Putamen (tissue), 1 donor: ENCODE data around the gene PLXDC1.
A peak's percentile ranks its signal among the peaks of the same experiment; 100 is the strongest.
"Not testable (repeated sequence)": the region's sequence is repeated elsewhere in the genome, so short reads cannot be mapped to it uniquely, and the experiment has no call there.

Experiments
- DNase-seq: peaks from one replicate; pipeline ENCODE4 v3.0.0-alpha.2; 2016; ENCODE audit warnings: low spot score

The PLXDC1 gene

DNA sequence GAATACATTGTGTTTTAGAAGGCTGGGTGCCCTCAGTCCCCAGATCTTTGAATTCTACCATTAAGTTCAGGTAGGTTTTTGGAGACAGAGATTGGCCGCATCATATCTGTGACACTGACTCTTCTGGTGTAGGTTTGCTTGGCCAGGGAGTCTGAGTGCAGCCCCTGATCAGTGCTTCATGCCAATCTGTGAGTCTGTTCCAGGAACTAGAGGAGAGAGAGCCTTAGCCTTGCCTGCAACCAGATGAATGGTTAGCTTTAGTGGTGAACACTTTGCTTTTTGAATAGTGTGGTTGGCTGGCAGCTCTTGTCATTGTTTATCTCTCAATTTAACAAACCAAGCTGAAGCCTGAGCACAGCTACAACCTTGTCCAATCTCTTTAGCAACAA is 87.8 kb downstream of the PLXDC1 start:
- DNase-seq = no peak

DNA sequence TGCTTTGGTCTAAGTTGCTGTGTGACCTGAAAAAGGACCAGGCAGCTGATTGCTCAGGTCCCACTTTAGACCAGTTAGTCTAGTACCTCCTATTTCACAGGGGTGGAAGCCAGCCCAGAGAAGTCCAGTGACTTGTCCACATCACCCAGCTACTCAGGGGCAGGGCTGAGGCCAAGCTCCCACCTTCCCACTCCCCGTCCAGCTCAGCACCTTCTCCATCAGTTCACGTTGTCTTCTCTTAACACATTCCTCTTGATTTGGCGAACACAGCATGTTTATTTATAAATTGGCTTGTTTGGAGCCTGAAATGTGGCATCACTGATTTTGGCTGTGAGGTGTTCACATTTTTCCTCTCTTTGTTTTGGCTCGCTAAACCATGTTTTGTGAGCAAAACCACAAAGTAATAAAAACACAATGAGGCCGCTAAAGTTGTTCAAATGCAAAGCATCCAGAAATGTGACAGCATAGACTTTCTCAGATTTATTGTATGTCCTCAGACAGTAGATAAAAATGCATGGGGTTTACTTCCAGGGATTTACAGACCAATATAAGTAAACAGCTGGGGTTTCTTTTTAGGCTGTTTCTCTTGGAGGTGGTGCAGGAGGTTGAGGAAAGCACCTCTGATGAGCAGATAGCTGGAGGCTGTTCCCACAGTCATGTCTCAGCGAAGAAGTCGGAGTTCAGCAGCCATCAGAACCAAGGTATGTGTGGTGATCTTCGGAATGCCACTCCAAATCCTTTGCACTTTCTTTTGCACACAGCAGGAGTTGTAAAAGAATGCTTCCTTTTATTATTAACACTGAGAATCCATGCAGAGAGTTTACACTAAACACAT is 88.4 kb downstream of the PLXDC1 start:
- DNase-seq = no peak

DNA sequence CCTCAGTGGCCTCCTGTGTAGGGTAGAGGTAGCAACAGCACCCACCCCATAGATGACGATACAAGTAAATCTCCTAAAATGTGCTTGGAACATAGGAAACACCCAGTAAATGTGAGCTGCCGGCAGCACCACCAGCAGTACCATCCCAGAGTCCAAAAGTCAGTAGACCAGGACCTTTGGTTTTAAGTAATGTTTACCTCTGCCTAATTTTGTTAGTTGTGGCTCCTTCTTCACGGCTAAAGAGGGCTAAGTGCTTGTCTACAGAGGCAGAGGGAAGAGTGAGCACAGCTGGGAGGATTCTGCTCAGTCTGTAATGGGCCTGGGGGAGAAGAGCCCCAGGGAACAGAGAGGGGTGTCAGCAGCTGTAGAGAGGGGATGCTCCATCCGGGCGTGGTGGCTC is 92.9 kb downstream of the PLXDC1 start:
- no peak for DNase-seq

DNA sequence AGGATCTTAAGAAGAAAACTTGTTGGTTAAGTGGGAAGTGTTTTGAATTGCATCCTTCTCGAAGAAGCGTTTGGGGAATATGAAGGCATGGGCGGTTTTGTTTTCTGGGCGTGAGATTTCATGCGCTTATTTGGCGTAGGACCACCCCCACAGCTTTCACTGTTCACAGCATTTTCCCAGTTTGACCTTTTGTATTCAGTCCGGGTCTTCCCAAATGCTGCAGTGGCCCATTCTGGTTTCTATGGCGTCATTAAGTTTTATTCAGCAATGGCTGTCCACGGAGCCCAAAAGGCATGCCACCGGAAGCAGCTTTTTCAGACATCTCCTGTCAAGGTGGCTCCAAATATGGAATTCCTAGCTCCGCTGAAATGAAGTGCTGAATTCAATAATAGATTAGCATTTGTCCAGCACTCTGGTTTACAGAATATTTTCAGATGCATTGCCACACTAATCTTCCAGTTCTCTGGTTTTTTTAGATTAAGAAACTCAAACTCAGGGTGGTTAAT is 93.7 kb downstream of the PLXDC1 start:
- no peak for DNase-seq

DNA sequence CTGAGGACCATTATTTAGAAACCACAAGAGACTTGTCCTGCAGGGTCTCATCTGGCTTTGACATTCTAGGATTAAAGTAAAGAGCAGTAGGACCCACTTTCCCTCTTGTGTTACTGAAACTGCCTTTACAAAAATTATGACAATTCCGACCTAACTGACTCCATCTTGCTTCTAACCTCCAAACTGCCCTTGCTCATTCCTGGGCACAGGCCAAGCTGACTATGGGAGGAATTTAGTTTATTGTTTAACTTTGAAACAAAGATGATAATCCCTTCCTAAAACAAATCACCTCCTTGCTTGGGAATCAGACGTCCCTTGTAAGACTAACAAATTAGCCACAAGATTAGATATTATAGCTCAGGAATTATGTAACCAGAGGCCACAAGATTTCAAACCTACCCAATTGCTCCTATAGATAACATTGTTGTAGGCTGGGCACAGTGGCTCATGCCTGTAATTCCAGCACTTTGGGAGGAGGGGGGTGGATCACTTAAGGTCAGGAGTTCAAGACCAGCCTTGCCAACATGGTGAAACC is 97.3 kb downstream of the PLXDC1 start:
- no peak for DNase-seq

DNA sequence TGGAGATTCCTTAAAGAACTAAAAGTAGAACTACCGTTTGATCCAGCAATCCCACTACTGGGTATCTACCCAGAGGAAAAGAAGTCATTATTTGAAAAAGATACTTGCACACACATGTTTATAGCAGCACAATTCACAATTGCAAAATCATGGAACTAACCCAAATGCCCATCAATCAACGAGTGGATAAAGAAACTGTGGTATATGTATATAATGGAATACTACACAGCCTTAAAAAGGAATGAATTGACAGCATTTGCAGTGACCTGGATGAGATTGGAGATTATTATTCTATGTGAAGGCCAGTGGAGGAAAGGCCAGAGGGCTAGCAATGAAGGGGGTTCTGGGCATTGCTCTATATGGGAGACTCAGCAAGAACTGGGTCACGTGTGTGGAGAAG is 99.0 kb downstream of the PLXDC1 start:
- not testable (repeated sequence) for DNase-seq

DNA sequence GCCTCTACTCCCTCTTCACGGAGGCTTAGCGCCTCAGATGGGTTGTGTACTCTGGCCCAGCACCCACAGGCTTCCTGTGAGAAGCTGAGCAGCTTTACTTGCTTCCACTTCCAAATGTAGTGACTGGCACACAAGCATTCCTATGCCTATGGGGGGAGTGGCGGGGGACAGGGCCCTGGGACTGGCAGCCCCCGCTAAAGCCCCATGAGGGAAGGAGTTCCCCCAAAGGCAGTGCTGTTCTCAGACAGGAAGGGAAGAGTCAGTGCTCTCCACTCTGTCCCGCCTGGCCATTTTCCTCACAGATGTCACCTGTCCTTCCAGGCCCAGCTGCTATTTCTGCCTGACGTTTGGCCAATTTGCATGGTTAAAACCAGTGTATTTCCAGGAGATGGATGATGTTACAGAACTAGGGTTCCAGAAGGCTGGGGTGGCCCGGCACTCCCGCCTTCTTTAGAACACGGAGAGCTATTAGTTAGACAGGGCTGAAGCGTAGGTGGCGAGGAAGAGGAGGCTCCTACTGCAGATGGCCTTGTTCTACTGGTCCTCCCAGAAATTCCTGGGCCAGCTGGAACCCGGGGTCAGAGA is 100.3 kb downstream of the PLXDC1 start:
- DNase-seq = no peak

DNA sequence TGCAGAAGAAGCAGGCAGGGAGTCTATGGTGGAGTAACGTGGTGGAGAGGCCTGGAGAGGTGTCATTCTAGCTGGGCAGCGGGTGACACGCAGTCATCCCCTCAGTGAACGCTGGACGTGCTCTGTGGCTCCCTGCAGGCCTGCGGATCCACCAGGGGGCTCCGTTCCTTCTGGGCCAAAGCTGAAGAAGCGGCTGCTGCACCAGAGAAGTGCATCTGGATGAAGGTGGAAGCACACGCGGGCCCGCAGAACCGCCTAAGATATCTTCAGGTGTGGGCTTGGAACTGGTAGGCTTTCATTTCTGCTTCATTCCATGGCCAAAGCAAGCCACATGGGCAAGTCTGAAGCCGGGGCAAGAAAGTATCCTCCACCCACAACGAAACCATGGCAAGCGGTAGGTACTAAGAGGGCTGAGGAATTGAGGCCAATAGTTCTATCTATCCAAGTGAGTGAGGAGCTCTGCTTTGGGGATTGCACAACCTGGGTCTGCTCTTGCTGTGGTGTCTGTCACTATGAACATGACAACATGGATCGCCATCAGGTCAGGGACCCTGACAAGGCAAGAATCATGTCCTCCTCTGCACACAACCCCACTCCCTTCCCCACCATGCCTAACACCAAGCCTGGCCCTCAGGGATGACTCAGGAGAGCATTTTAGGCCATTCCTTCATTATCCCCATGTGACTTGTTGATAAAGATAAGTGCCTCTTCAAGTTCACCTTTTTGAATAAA is 105.3 kb downstream of the PLXDC1 start:
- DNase-seq = no peak

DNA sequence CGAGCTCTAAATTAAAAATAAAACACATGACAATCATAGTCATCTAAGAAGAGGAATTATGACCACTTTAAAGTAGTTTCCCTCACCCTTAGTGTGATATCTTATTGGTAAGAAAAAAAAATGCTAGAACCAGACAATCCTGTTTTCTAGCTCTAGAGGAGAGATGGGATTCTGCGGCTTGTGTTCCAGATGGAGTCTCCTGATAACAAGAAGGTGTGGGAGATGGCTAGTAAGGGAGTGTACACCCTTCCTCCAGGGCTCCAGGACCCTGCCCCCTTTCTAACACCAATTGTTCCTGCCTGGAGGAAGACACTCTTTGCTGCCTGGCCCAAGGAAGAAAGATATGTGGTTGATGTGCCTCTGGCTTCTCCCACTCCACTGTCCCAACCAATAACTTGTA is 115.4 kb downstream of the PLXDC1 start:
- no peak for DNase-seq

DNA sequence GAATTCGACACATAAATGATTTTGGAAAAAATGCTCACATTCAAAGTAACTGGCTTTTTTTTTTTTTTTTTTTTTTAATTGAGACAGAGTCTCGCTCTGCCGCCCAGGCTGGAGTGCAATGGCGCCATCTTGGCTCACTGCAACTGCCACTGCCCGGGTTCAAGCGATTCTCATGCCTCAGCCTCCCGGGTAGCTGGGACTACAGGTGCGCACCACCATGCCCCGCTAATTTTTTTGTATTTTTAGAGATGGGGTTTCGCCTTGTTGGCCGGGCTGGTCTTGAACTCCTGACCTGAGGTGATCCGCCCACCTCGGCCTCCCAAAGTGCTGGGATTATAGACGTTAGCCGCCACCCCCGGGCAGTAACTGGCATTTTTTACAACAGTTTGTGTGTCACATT is 115.9 kb downstream of the PLXDC1 start:
- not testable (repeated sequence) for DNase-seq

DNA sequence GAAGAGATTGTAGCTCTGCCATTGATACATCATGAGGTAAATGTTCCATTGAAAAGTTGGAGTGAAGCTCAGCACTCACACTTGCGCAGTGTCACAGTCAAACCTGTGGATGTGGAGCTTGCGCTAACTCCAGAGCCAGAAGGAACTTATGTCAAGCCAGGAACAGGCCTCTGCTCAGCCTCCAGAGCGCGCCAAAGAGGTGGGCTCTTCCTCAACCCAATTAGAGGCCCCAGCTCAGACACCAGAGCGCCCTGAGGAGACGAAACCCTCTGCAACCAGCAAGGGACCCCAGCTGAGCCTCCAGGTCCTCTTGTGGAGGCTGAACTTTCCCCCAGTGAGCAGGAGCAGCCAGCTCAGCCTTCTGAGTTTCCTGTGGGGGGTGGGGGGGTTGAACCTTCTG is 122.7 kb downstream of the PLXDC1 start:
- DNase-seq = no peak

DNA sequence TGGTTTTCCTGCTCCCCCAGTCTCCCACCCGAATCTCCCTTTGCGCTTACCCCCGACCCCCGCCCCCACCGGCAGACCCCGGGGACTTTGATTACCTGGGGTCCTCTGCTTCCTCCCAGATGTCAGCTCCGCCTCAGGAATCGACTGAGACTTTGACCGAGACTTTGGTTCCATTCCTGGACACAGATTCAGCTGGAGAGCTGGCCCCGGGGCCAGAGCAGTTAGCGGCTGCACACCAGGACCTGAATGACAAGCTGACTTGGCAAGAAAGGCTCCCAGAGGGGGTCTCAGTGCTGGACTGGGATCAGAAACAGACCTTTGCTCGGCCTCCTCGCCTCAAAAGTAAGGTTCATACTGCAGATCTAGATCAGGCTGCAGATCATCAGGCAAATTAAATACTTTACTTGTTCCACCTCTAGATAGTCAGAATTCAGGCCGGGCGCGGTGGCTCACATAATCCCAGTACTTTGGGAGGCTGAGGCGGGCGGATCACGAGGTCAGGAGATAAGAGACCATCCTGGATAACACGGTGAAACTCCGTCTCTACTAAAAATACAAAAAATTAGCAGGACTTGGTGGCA is 123.9 kb downstream of the PLXDC1 start:
- no peak for DNase-seq

DNA sequence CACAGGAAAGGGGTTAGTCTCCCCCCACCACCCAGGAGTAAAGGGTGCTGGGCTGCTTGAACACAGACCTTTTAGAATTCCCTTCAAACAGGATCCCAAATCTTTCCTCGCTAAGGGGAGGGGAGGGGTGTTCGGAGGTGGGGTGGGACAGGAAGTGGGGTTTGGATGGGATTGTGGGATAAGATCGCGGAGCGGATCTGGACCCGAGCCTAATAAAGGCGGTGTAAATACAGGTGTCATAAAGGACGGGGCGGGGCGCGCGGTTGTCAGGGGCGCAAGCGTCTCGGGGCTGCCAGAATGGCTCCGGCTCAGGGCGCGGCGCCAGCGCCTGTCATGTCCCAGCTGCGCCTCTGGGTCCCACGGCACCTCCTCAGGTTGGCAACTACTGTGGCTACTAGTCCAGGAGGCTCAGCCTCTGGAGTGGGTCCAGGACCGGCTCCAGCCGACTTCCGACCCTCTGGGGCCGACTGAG is 124.4 kb downstream of the PLXDC1 start:
- DNase-seq = no peak

DNA sequence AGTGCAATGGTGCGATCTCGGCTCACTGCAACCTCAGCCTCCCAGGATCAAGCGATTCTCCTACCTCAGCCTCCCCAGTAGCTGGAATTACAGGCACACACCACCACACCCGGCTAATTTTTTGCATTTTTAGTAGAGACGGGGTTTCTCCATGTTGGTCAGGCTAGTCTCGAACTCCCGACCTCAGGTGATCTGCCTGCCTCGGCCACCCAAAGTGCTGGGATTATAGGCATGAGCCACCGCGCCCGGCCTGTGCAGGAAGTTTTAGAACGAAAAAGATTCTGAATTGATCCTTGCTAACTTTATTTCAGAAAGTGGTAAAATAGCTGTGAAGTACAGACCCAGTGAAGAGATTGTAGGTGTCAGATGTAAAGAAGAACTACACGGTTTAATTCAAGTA is 125.1 kb downstream of the PLXDC1 start:
- DNase-seq = not testable (repeated sequence)

DNA sequence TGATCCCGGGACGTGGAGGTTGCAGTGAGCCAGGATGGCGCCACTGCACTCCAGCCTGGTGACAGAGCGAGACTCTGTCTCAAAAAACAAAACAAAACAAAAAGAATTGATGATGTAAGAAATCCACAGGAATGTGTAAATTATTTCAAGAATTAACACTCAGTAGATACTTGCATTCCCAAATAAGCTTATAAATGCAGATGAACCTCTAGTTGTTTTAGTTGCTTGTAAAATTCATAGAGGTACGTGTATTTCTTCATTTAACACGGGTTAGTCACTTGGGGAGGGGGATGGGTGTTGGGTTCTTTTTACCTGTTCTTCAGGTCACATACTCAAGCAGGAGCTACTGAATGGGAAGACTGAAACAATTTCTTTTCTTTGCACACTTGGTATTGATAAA is 128.5 kb downstream of the PLXDC1 start:
- no peak for DNase-seq

DNA sequence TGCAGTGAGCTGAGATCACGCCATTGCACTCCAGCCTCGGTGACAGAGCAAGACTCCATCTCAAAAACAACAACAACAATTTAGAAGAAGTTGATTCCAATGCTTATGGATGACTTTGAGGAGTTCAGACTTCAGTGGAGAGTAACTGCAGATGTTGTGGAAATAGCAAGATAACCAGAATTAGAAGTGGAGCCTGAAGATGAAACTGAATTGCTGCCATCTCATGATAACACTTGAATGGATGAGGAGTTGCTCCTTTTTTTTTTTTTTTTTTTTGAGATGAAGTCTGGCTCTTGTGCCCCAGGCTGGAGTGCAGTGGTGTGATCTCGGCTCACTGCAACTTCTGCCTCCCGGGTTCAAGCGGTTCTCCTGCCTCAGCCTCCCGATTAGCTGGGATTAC is 131.4 kb downstream of the PLXDC1 start:
- not testable (repeated sequence) for DNase-seq

DNA sequence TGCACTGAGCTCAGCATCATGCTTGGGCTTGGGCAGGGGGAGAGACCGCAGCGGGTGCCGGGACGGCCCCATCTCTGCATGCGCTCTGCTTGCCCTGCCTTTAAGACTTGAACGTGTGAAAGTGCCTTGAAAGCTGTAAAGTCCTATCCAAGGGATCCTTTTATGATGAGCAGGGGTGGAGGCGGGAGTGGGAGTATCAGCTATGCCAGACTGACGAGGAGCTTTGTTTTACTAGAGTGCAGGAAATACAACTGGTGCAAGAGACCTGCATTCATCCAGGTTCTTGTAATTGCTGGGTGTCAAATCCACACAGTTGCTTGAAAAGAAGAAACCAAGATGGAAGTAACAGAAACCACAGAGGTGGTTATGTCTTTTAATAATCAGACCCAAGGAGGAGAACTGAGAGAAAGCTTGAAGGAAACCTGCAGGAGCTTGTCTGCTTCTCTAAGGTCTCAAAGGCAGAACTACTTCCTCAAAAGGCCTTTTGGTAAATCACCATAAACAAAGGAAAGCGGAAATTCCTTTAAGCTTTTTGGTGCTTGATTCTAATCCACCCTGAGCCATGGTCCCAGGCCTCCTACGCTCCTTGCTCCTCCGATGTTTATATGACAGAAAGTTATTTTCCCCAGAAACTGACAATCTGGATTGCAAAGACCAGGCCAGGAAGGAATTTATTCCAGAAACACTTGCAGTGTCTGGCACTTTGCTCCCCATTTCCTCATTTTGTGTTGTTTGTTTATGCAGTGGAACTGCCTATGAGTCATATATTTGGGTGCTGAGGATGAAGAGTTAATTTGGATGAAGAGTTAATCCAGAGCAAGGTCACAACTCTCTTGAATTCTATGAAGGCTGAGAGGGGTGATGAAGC is 132.9 kb downstream of the PLXDC1 start:
- peak; percentile 71 for DNase-seq

DNA sequence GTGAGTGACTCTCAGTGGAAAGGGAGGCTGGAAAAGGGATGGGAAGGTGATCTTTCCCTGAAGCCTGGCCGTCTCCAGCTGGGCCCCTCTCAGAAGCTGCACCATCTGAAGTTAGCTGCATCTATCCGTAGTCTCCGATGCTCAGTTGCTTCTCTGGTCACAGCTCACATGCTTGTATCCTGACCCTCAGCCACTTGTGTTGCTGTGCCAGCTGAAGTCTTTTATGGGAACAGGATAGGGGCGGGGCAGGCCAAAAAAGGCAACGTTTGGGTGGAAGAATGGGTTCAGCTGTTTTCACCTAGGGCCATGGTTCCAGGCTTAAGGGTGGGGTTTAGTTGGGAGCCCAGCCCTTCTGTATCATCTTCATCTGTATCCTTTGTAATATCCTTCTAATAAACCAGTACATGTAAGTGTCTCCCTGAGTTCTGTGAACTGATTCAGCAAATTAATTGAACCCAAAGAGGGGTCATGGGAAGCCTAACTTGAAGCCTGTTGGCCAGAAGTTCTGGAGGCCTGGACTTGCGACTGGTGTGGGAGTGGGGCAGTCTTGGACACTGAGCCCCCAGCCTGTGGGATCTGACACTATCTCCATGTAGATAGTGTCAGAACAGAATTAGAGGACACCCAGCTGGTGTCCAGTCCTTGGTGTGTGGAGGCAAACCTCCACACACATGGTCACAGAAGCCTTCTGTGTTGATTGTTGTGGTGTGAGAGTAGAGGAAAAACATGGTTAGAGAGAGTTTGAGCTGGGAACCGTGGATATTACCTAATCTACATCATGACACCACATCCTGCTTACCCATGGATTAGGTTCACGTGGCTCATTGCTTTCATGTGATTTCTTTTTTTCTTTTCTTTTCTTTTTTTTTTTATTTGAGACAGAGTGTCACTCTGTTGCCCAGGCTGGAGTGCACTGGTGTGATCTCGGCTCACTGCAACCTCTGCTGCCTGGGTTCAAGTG is 135.0 kb downstream of the PLXDC1 start:
- no peak for DNase-seq

DNA sequence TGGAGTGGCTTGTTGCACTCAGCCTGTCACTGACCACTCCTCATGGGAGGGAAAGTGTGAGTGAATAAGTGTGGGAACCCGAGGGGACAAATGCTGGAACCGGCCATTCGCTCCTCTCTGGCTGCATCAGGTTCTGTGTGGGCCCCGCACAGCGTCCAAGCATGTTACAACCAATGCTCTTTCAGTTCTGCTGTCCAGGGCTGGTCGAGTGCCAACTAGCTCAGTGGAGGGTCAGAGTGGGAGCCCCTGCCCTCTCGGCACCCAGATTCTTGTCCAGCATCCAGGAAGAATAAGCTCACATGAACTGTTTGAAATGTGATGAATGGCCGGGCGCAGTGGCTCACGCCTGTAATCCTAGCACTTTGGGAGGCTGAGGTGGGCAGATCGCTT is 135.9 kb downstream of the PLXDC1 start:
- DNase-seq = no peak
